Measurements from ENCODE around the gene KPNB1. TPM values are rescaled to one million over a fixed set of nuclear protein-coding genes. Genes with fewer than 3 reads are reported as not detected.

KPNB1 gene
- total RNA-seq, 2 experiments from 2014 or later, result 409 to 427 TPM

GRCh38 chr17:47686276-47686635 is 36.5 kb downstream of the KPNB1 start:
- CTCF ChIA-PET, result no interaction called here
- POLR2A ChIA-PET, result no interaction called here

DNA sequence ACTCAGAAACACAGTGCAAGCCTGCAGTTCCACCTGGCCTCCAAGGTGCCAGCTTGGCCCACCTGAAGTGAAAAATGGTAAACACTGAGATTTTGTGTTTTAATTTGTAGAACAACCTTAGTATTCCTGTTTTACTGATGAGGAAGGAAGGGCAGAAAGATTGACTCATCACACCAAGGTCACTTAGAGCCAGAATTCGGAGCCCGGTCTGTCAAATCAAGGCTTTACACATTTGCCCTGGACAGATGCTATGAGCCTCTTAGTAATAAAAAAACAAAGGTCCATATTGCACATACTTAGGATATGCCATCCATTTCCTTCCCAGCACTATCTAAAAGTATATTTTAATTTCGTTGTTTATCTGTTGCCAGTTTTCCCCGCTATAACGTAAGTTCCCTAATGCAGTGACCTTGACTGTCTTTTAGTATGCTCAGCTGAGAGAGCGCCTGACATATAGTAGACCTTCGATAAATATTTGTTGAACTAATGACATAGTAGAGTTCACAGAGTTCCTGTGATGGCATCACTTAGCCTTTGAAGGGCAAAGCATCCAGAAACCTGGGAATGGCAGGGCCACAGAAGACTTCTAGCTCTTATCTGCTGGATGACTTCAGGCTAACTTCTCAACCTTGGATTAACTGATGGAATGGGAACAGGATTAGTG is 37.1 kb downstream of the KPNB1 start:
- H3K36me3 Mint-ChIP-seq (ENCODE audit: low read depth), result peaks cover 45% of the 10 kb centered on the region
- peaks cover 10% of the 10 kb centered on the region for H3K4me1 Mint-ChIP-seq
- H3K27me3 Mint-ChIP-seq, result no peaks in the 10 kb centered on the region
- POLR2A ChIA-PET, result no interaction called here
- no peak for DNase-seq
- CTCF ChIA-PET, result interaction anchor here (1.4 kb wide), 2 partner anchors 10 to 22 kb away, joined by 4 to 5 read pairs; no protein-coding TSS in a partner anchor
- no peak overlapping the region for H3K4me3 Mint-ChIP-seq
- no peak overlapping the region for H3K27ac Mint-ChIP-seq
- no peaks in the 10 kb centered on the region for H3K9me3 Mint-ChIP-seq

More at GRCh38 chr17:47686276-47686635, 36.5 kb downstream of the KPNB1 start:
- Mint-ChIP-seq H3K9me3 (no peaks in the 10 kb centered on the region), H3K4me3 (no peak overlapping the region), H3K27me3 (no peaks in the 10 kb centered on the region), H3K4me1 (peaks cover 9% of the 10 kb centered on the region), H3K27ac (no peak overlapping the region), H3K36me3 (ENCODE audit: low read depth) (peaks cover 46% of the 10 kb centered on the region)
- DNase-seq, result no peak

GRCh38 chr17:47687328-47687690 is 37.6 kb downstream of the KPNB1 start:
- Mint-ChIP-seq H3K4me3 (no peak overlapping the region), H3K27ac (no peak overlapping the region), H3K9me3 (no peaks in the 10 kb centered on the region), H3K36me3 (ENCODE audit: low read depth) (peaks cover 40% of the 10 kb centered on the region), H3K27me3 (no peaks in the 10 kb centered on the region), H3K4me1 (peaks cover 11% of the 10 kb centered on the region)
- DNase-seq, result no peak
- POLR2A ChIA-PET, result no interaction called here
- CTCF ChIA-PET, result interaction anchor here (1.3 to 1.4 kb wide), 4 partner anchors 11 to 103 kb away, joined by 3 to 5 read pairs (median 4); no protein-coding TSS in a partner anchor

GRCh38 chr17:47687748-47688147 is 38.0 kb downstream of the KPNB1 start:
- H3K27ac Mint-ChIP-seq, result no peak overlapping the region

DNA sequence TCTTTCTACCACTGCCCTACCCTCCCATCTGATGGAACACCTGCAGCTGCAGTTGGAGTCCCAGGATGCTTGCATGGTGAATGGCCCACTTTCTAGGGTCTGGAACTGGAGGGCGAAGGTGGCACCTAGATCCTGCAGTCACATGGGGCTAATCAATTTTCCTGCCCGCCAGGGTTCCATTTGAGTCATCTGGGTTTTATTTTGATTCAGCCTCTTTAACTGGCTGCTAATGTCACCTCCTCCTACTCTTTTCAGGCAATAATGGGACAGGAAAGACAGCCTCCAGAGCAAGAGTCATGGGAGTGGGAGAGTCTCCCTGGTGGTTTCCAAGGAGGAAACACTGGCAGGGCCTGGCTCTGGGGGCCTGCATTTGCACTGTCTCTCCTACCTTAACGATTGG is 40.4 kb downstream of the KPNB1 start:
- H3K9me3 Mint-ChIP-seq, result no peaks in the 10 kb centered on the region
- H3K36me3 Mint-ChIP-seq (ENCODE audit: low read depth), result peaks cover 14% of the 10 kb centered on the region
- peaks cover 27% of the 10 kb centered on the region for H3K4me1 Mint-ChIP-seq
- ChIA-PET POLR2A (no interaction called here), CTCF (interaction anchor here (1.8 to 2.0 kb wide), 2 partner anchors 9 to 11 kb away, joined by 5 to 9 read pairs; no protein-coding TSS in a partner anchor)
- no peak overlapping the region for H3K4me3 Mint-ChIP-seq
- DNase-seq, result no peak
- peaks cover 2% of the 10 kb centered on the region for H3K27me3 Mint-ChIP-seq
- no peak overlapping the region for H3K27ac Mint-ChIP-seq

More at GRCh38 chr17:47687748-47688147, 38.0 kb downstream of the KPNB1 start:
- Mint-ChIP-seq H3K36me3 (ENCODE audit: low read depth) (peaks cover 36% of the 10 kb centered on the region), H3K4me1 (peaks cover 14% of the 10 kb centered on the region), H3K27me3 (no peaks in the 10 kb centered on the region), H3K4me3 (no peak overlapping the region), H3K9me3 (no peaks in the 10 kb centered on the region)
- CTCF ChIA-PET, result interaction anchor here (1.3 to 1.4 kb wide), 5 partner anchors 11 to 102 kb away, joined by 3 to 5 read pairs (median 4); no protein-coding TSS in a partner anchor
- POLR2A ChIA-PET, result no interaction called here
- no peak for DNase-seq

GRCh38 chr17:47692137-47692894 is 42.6 kb downstream of the KPNB1 start:
- DNase-seq, result no peak
- H3K9me3 Mint-ChIP-seq, result no peaks in the 10 kb centered on the region
- no peak overlapping the region for H3K27ac Mint-ChIP-seq
- H3K4me1 Mint-ChIP-seq, result peaks cover 30% of the 10 kb centered on the region
- H3K4me3 Mint-ChIP-seq, result peak overlapping the region; percentile 80
- POLR2A ChIA-PET, result no interaction called here
- CTCF ChIA-PET, result interaction anchor here (0.7 to 1.2 kb wide), 5 partner anchors 14 to 41 kb away, joined by 3 to 5 read pairs (median 3); partner anchors contain the start of gene TBX21
- peaks cover 3% of the 10 kb centered on the region for H3K27me3 Mint-ChIP-seq
- no peaks in the 10 kb centered on the region for H3K36me3 Mint-ChIP-seq (ENCODE audit: low read depth)

- peaks cover 30% of the 10 kb centered on the region for H3K4me1 Mint-ChIP-seq
- POLR2A ChIA-PET, result no interaction called here
These were observed 43.4 kb downstream of the KPNB1 start for GRCh38 chr17:47692895-47693730.

DNA sequence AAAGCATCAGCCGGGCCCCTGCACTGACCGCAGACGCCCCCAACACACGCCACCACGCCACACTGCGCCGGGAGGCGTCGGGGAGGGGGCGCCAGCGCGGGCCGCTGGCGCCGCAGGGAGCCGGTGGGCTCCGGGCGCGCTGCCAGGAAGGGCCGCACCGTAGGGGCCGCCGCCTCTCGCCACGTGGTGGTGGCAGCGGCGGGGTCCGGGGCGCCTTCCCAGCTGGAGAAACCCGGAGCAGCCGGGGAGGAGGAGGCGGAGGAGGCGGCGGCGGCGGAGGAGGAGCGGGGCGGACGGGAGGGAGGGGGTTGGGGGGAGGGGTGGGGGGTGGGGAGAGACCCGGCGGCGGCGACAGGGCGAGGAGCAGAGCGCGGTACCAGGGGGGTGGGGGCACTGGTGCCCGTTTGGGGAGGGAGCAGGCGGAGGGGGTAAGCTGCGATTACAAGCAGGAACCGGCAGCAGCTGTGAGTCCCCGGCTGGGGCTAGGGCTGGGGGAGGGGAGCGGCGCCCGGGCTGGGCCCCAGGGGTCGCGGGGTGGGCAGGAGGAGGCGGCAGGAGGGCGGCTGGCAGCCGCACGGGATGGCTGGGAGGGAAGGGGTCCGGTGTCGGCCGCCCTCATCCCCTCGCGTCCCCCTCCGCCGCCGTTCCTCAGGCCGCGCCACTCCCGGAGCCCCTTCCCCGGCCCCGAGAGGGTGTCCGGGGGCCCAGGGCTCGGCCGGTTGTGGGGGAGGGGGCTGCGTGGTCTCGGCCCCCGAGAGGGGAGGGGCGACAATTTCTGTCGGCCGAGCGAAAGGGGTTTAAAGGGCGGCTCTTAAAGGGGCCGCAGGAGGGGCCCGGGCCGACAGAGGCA is 44.2 kb downstream of the KPNB1 start, which contains the start of gene TBKBP1:
Gene TBKBP1 (plus strand): TSS at position 431 of the 850 bp plus-strand sequence. CDS start 1,952 bp downstream, outside the sequence.
- H3K27ac Mint-ChIP-seq, result peak within 1 kb of the TSS; percentile 84
- peaks cover 34% of the 10 kb centered on the region for H3K4me1 Mint-ChIP-seq
- DNase-seq, result peak; percentile 50
- H3K9me3 Mint-ChIP-seq, result no peaks in the 10 kb centered on the region
- CTCF ChIA-PET, result interaction anchor here (1.1 to 1.2 kb wide), 3 partner anchors 10 to 39 kb away, joined by 3 to 5 read pairs (median 4); partner anchors contain the start of gene TBX21
- peaks cover 3% of the 10 kb centered on the region for H3K27me3 Mint-ChIP-seq
- H3K4me3 Mint-ChIP-seq, result peak within 1 kb of the TSS; percentile 80
- POLR2A ChIA-PET, result no interaction called here
- H3K36me3 Mint-ChIP-seq (ENCODE audit: low read depth), result no peaks in the 10 kb centered on the region

More at GRCh38 chr17:47692895-47693730, 43.4 kb downstream of the KPNB1 start:
- no peak for DNase-seq
- peak overlapping the region; percentile 84 for H3K27ac Mint-ChIP-seq
- no peaks in the 10 kb centered on the region for H3K9me3 Mint-ChIP-seq
- H3K27me3 Mint-ChIP-seq, result peaks cover 3% of the 10 kb centered on the region
- no peaks in the 10 kb centered on the region for H3K36me3 Mint-ChIP-seq (ENCODE audit: low read depth)
- CTCF ChIA-PET, result interaction anchor here (0.9 to 1.2 kb wide), 4 partner anchors 13 to 40 kb away, joined by 3 to 5 read pairs (median 4); partner anchors contain the start of gene TBX21
- peak overlapping the region; percentile 80 for H3K4me3 Mint-ChIP-seq

- Mint-ChIP-seq H3K27ac (peak overlapping the region; percentile 58), H3K36me3 (ENCODE audit: low read depth) (no peaks in the 10 kb centered on the region), H3K4me3 (peak overlapping the region; percentile 71), H3K4me1 (peaks cover 39% of the 10 kb centered on the region), H3K27me3 (peaks cover 3% of the 10 kb centered on the region), H3K9me3 (no peaks in the 10 kb centered on the region)
- CTCF ChIA-PET, result interaction anchor here (0.9 to 1.1 kb wide), 2 partner anchors 10 to 32 kb away, joined by 3 read pairs; no protein-coding TSS in a partner anchor
- DNase-seq, result no peak
- POLR2A ChIA-PET, result no interaction called here
These were observed 45.1 kb downstream of the KPNB1 start for GRCh38 chr17:47694581-47695428.

DNA sequence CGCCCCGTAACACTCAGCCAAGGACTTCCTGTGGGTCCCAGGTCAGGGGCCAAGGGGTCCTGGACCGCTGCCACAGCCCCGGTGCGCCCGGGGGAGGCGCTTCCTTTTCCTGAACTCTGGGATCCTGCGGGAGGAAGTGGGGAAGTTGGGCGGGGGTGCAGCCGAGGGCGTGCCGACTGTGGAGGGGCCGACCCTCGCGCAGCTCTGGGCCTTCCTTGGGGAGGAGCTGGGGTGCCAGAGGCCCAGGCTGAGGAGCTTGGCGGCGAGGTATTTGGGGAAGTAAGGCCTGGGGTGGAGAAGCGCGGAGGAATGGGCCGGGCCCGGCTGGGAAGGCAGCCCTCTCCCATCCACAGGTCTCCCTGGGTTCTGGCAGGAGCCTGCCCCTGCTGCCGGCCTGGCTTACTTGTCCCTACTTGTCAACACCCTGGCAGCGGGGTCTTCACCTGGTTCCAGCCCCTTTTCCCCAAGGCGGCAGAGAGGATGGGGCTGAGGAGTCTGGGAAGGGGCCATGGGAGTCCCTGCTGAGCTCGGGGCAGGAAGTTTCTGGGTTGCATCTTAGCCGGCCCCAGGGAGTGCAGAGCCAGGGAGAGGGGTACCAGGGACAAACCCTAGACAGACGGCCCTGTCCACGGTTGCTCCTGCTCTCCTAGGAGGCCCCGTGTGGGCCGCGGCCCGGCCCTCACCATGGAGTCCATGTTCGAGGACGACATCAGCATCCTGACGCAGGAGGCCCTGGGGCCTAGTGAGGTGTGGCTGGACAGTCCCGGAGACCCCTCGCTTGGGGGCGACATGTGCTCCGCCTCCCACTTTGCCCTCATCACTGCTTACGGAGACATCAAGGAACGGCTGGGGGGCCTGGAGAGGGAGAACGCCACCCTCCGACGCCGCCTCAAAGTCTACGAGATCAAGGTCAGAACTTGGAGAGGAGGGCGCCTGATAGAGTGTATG is 46.0 kb downstream of the KPNB1 start:
- ChIA-PET CTCF (interaction anchor here (0.9 to 1.1 kb wide), 2 partner anchors 9 to 31 kb away, joined by 3 read pairs; no protein-coding TSS in a partner anchor), POLR2A (no interaction called here)
- H3K4me1 Mint-ChIP-seq, result peaks cover 39% of the 10 kb centered on the region

More for the DNA sequence above, 46.0 kb downstream of the KPNB1 start:
- no peak for DNase-seq
- no peaks in the 10 kb centered on the region for H3K9me3 Mint-ChIP-seq
- peaks cover 3% of the 10 kb centered on the region for H3K27me3 Mint-ChIP-seq
- peak overlapping the region; percentile 58 for H3K27ac Mint-ChIP-seq
- H3K36me3 Mint-ChIP-seq (ENCODE audit: low read depth), result no peaks in the 10 kb centered on the region
- peak overlapping the region; percentile 71 for H3K4me3 Mint-ChIP-seq

All from activated CD4-positive, alpha-beta T cell treated with anti-CD3 and anti-CD28 coated beads, Interleukin-2, amount 10 ng/mL, durations not matched to agents 7 days and 5 days (primary cell).